Mesenteric fat pad (tissue), 1 donor: ENCODE results near the gene NR2F6. TPM values are rescaled to one million over a fixed set of nuclear protein-coding genes. Genes with fewer than 3 reads are reported as not detected.

Source experiments
- total RNA-seq: library from RNA; stranded (reverse); fragmentation: NEBNext Ultra II Directional; extraction: Animal tissue kit (Norgen Biotek cat#: 25700); gene quantifications from one replicate; pipeline ENCODE4 v1.2.1, GENCODE V29; 2021
- donor health status: DM: yes; HTN: yes; CAD: no.

The NR2F6 gene
- total RNA-seq, 1 donor from 2014 or later = 42.8 TPM

Other genes starting within 250 kb of the NR2F6 start
- gene CPAMD8, start 219.1 kb downstream of the NR2F6 start, total RNA-seq = 8.4 TPM
- 7.2 TPM for gene HAUS8, start 170.5 kb downstream of the NR2F6 start, total RNA-seq
- 103 TPM for gene MYO9B, start 170.1 kb downstream of the NR2F6 start, total RNA-seq
- gene USE1, start 30.6 kb downstream of the NR2F6 start, total RNA-seq = 33.2 TPM
- 29.0 TPM for gene OCEL1, start 19.7 kb downstream of the NR2F6 start, total RNA-seq
- gene USHBP1, start 18.8 kb upstream of the NR2F6 start, total RNA-seq = 11.3 TPM
- gene BABAM1, start 21.5 kb upstream of the NR2F6 start, total RNA-seq = 66.0 TPM
- gene ANKLE1, start 36.0 kb upstream of the NR2F6 start, total RNA-seq = 0.55 TPM
- gene ABHD8, start 57.5 kb upstream of the NR2F6 start, total RNA-seq = 12.9 TPM
- gene MRPL34, start 60.0 kb upstream of the NR2F6 start, total RNA-seq = 99.2 TPM
- gene DDA1, start 63.6 kb upstream of the NR2F6 start, total RNA-seq = 45.6 TPM
- gene ANO8, start 88.9 kb upstream of the NR2F6 start, total RNA-seq = 16.2 TPM
- gene GTPBP3, start 91.6 kb upstream of the NR2F6 start, total RNA-seq = 13.1 TPM
- gene PLVAP, start 131.4 kb upstream of the NR2F6 start, total RNA-seq = 293 TPM
- 0.87 TPM for gene CCDC194, start 148.3 kb upstream of the NR2F6 start, total RNA-seq
- 185 TPM for gene BST2, start 159.7 kb upstream of the NR2F6 start, total RNA-seq
- gene MVB12A, start 174.1 kb upstream of the NR2F6 start, total RNA-seq = 46.9 TPM
- gene TMEM221, start 202.7 kb upstream of the NR2F6 start, total RNA-seq = not detected
- 1.3 TPM for gene NXNL1, start 215.0 kb upstream of the NR2F6 start, total RNA-seq
- 36.5 TPM for gene SLC27A1, start 224.6 kb upstream of the NR2F6 start, total RNA-seq